Kidney (tissue), 14 donors: Measurements from ENCODE around the gene FMNL3. TPM values are rescaled to one million over a fixed set of nuclear protein-coding genes. Genes with fewer than 3 reads are reported as not detected.

ENCODE experiments used
- DNase-seq, 5 donors: peaks; one replicate each; pipeline ENCODE4 v3.0.0-alpha.2; 2013 to 2020
- FAIRE-seq: peaks from 2 replicates; lab custom pipeline; 2012; peaks lifted over from hg19 to GRCh38; lab: Jason Lieb, UNC
- H3K27ac ChIP-seq, 2 donors: one replicate each; pipeline ENCODE4 v1.7.0; 2013; ENCODE audit warnings: low read depth in 2 of 2, low read length in 2 of 2, inconsistent platforms in 1 of 2
- H3K27me3 ChIP-seq: one replicate; pipeline ENCODE4 v1.7.1; 2013; ENCODE audit warnings: low read length, inconsistent platforms; ENCODE audit not compliant: control insufficient read depth, insufficient read depth
- H3K36me3 ChIP-seq, 3 donors: one replicate each; pipeline versions ENCODE4 v1.7.0 to v1.7.1; 2013; ENCODE audit warnings: low read length in 3 of 3, control low read depth in 1 of 3, inconsistent platforms in 1 of 3; ENCODE audit not compliant: insufficient read depth in 3 of 3, control insufficient read depth in 2 of 3
- H3K4me1 ChIP-seq, 3 donors: one replicate each; pipeline versions ENCODE4 v1.7.0 to v1.7.1; 2013; ENCODE audit warnings: low read length in 3 of 3, inconsistent platforms in 1 of 3, low read depth in 1 of 3; ENCODE audit not compliant: control insufficient read depth in 2 of 3, insufficient read depth in 2 of 3
- H3K4me3 ChIP-seq, 3 donors: one replicate each; pipeline versions ENCODE4 v1.7.0 to v1.8.1; 2013; ENCODE audit warnings: low read length in 3 of 3, control low read depth in 1 of 3, inconsistent platforms in 1 of 3
- H3K9ac ChIP-seq, 3 donors: one replicate each; pipeline versions ENCODE4 v1.7.0 to v1.7.1; 2013; ENCODE audit warnings: low read length in 3 of 3, control low read depth in 1 of 3, inconsistent platforms in 1 of 3
- H3K9me3 ChIP-seq, 3 donors: one replicate each; pipeline versions ENCODE4 v1.7.0 to v1.7.1; 2013; ENCODE audit warnings: low read length in 3 of 3, control low read depth in 1 of 3, inconsistent platforms in 1 of 3; ENCODE audit not compliant: control insufficient read depth in 2 of 3, insufficient read depth in 1 of 3
- CTCF ChIP-seq: IDR thresholded peaks from 3 replicates; pipeline ENCODE4 v1.5.1; 2012; ENCODE audit warnings: mild to moderate bottlenecking, moderate library complexity, borderline replicate concordance; ENCODE audit not compliant: insufficient read depth; ENCODE audit errors: extremely low read depth
- intact Hi-C: fragments of 100-400 bp; cut with DNase I; formaldehyde crosslinking; loops from one replicate; pipeline ENCODE4 v1.11.1; 2022
- polyA plus RNA-seq: library from polyadenylated mRNA; stranded (reverse); fragments of 350-450 nt; fragmentation: Illumina TruSeq; extraction: RNeasy Lipid Tissue Mini Kit (QIAGEN cat#74804); gene quantifications from one replicate; pipeline ENCODE4 v1.2.3, GENCODE V29; 2014; ENCODE audit warnings: low read depth, low replicate concordance; ENCODE audit not compliant: insufficient read depth
- total RNA-seq: library from RNA; stranded (reverse); fragmentation: NEBNext Ultra II Directional; extraction: Animal tissue kit (Norgen Biotek cat#: 25700); gene quantifications from one replicate; pipeline ENCODE4 v1.2.1, GENCODE V29; 2021
- donor health status: control.
- donor health status: control.
- donor health status: control.
- donor health status: control.
- donor health status: control.
- donor health status: DM: yes; HTN: yes; CAD: no.
- donor health status: Normal renal cell carcinoma (clear cell type).

The FMNL3 gene
- total and polyA plus RNA-seq, 2 donors from 2014 or later, result 6.3 to 25.6 TPM

- no peak overlapping the region for H3K27ac ChIP-seq
- no peaks in the 10 kb centered on the region for H3K27me3 ChIP-seq
- TF ChIP-seq CTCF, result no peak
- no peak overlapping the region for H3K4me3 ChIP-seq
- DNase-seq (no peak), FAIRE-seq (no peak)
- peaks cover 0 to 2% (median under 1%) of the 10 kb centered on the region in 3 donors for H3K4me1 ChIP-seq
- H3K36me3 ChIP-seq, result no peaks in the 10 kb centered on the region
- no peaks in the 10 kb centered on the region for H3K9me3 ChIP-seq
- intact Hi-C loops, result no loop called here
- no peak overlapping the region for H3K9ac ChIP-seq
These were observed 80.4 kb downstream of the FMNL3 start for GRCh38 chr12:49626836-49627235.

GRCh38 chr12:49626169-49626835 lies 80.9 kb downstream of the FMNL3 start:
- H3K9ac ChIP-seq, result no peak overlapping the region
- H3K4me1 ChIP-seq, result peaks cover 3 to 6% (median 4%) of the 10 kb centered on the region in 3 donors
- H3K27me3 ChIP-seq, result no peaks in the 10 kb centered on the region
- no peak overlapping the region for H3K27ac ChIP-seq
- no peaks in the 10 kb centered on the region for H3K9me3 ChIP-seq
- no peak for TF ChIP-seq CTCF
- no peaks in the 10 kb centered on the region for H3K36me3 ChIP-seq
- H3K4me3 ChIP-seq, result no peak overlapping the region
- DNase-seq (no peak), FAIRE-seq (no peak)
- intact Hi-C loops, result no loop called here

GRCh38 chr12:49624921-49625577 lies 82.2 kb downstream of the FMNL3 start:
- Histone ChIP-seq H3K27me3 (no peaks in the 10 kb centered on the region), H3K4me3 (no peak overlapping the region), H3K4me1 (peaks cover 3 to 6% (median 4%) of the 10 kb centered on the region in 3 donors), H3K36me3 (no peaks in the 10 kb centered on the region), H3K9me3 (no peaks in the 10 kb centered on the region), H3K9ac (no peak overlapping the region), H3K27ac (no peak overlapping the region)
- DNase-seq, result no peak
- intact Hi-C loops, result no loop called here
- no peak for FAIRE-seq
- TF ChIP-seq CTCF, result no peak
